Measurements from ENCODE around the gene C20orf141. TPM values are rescaled to one million over a fixed set of nuclear protein-coding genes. Genes with fewer than 3 reads are reported as not detected.

Gene C20orf141
- total RNA-seq, 1 experiment from 2014 or later, result not detected

GRCh38 chr20:2793471-2793870 lies 21.3 kb upstream of the C20orf141 start:
- no peaks in the 10 kb centered on the region for H3K4me1 ChIP-seq (ENCODE audit: insufficient read depth, low read length)
- no peak overlapping the region for H4K5ac ChIP-seq (ENCODE audit: insufficient read length, low read depth, low read length)
- no peak for DNase-seq
- H3K9ac ChIP-seq (ENCODE audit: extremely low read depth, insufficient read length, low read length), result no peak overlapping the region
- peaks cover 0 to 3% of the 10 kb centered on the region in 2 experiments; a peak in 1 of 5 replicates for H3K9me3 Mint-ChIP-seq
- H3K23ac ChIP-seq (ENCODE audit: insufficient read length, low read depth, low read length), result no peak overlapping the region
- no peak overlapping the region for H2AK5ac ChIP-seq (ENCODE audit: insufficient read length, low read length)
- H2AFZ ChIP-seq (ENCODE audit: low read length), result no peak overlapping the region
- H3K79me2 ChIP-seq (ENCODE audit: insufficient read depth, low read length), result no peaks in the 10 kb centered on the region
- no peak overlapping the region for H3K56ac ChIP-seq (ENCODE audit: insufficient read length, low read depth, low read length)
- no peaks in the 10 kb centered on the region for H3K23me2 ChIP-seq (ENCODE audit: insufficient read length, low read depth, low read length, poor library complexity, severe bottlenecking)
- TF ChIP-seq, protein P1, sequence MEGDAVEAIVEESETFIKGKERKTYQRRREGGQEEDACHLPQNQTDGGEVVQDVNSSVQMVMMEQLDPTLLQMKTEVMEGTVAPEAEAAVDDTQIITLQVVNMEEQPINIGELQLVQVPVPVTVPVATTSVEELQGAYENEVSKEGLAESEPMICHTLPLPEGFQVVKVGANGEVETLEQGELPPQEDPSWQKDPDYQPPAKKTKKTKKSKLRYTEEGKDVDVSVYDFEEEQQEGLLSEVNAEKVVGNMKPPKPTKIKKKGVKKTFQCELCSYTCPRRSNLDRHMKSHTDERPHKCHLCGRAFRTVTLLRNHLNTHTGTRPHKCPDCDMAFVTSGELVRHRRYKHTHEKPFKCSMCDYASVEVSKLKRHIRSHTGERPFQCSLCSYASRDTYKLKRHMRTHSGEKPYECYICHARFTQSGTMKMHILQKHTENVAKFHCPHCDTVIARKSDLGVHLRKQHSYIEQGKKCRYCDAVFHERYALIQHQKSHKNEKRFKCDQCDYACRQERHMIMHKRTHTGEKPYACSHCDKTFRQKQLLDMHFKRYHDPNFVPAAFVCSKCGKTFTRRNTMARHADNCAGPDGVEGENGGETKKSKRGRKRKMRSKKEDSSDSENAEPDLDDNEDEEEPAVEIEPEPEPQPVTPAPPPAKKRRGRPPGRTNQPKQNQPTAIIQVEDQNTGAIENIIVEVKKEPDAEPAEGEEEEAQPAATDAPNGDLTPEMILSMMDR (conservative IDR thresholded peaks at IDR 0.05), result no peak
- no peak overlapping the region for H2BK5ac ChIP-seq (ENCODE audit: insufficient read length, low read length)
- no peak overlapping the region for H3K18ac ChIP-seq (ENCODE audit: insufficient read length, low read depth, low read length)
- no peak overlapping the region for H3T11ph ChIP-seq (ENCODE audit: low read length)
- peaks cover 22 to 50% (median 33%) of the 10 kb centered on the region in 3 experiments for H3K36me3 Mint-ChIP-seq (ENCODE audit: insufficient read depth in 1 of 3, low read depth in 3 of 3)
- no peak overlapping the region for H3K4me2 ChIP-seq (ENCODE audit: insufficient read depth, insufficient read length, low read length)
- H3K79me1 ChIP-seq (ENCODE audit: insufficient read depth, low read depth, low read length, poor library complexity, severe bottlenecking), result no peaks in the 10 kb centered on the region
- H4K91ac ChIP-seq (ENCODE audit: insufficient read length, low read depth, low read length), result no peak overlapping the region
- no peak overlapping the region for H3K4me3 Mint-ChIP-seq
- no peak overlapping the region for H4K8ac ChIP-seq (replicated peaks; ENCODE audit: insufficient read length, low read depth, low read length)
- no peaks in the 10 kb centered on the region for H3K27me3 ChIP-seq (ENCODE audit: insufficient read depth, low read length)
- H4K20me1 ChIP-seq (ENCODE audit: control insufficient read depth, insufficient read depth, insufficient read length), result no peaks in the 10 kb centered on the region
- H2BK120ac ChIP-seq (ENCODE audit: low read depth, low read length, poor library complexity, severe bottlenecking), result no peak overlapping the region
- H3K27ac Mint-ChIP-seq, result no peak overlapping the region; a peak in 1 of 7 replicates
- no peaks in the 10 kb centered on the region for H3K4me1 Mint-ChIP-seq
- H2BK15ac ChIP-seq (ENCODE audit: low read depth, low read length), result no peak overlapping the region
- no peak overlapping the region for H2BK12ac ChIP-seq (ENCODE audit: insufficient read length, low read depth, low read length)
- H3K9me3 ChIP-seq (ENCODE audit: control insufficient read depth, low read depth, low read length), result no peaks in the 10 kb centered on the region
- no peak overlapping the region for H3K14ac ChIP-seq (ENCODE audit: insufficient read depth, low read length)
- WGBS (ENCODE audit: extremely low coverage, insufficient read length, low lambda C conversion rate), result no CpG with 5 or more reads among the region's 6 CpGs
- H3K4ac ChIP-seq (ENCODE audit: low read depth, low read length), result no peak overlapping the region
- H3K27me3 Mint-ChIP-seq (ENCODE audit: low read depth), result peaks cover 13% of the 10 kb centered on the region
- H3K27ac ChIP-seq (ENCODE audit: insufficient read length, low read depth, low read length), result no peak overlapping the region
- no peak overlapping the region for H2BK20ac ChIP-seq (ENCODE audit: low read depth, low read length, poor library complexity, severe bottlenecking)
